ENCODE data around the gene DIS3L2.
"Not testable (repeated sequence)": the region's sequence is repeated elsewhere in the genome, so short reads cannot be mapped to it uniquely, and the experiment has no call there.

Gene DIS3L2

GRCh38 chr2:232350804-232351685 is 389.5 kb downstream of the DIS3L2 start:
- Histone ChIP-seq H3K4me1 (ENCODE audit: insufficient read depth, low read length) (no peaks in the 10 kb centered on the region), H3K9ac (ENCODE audit: low read depth, low read length) (no peak overlapping the region), H3K9me3 (ENCODE audit: control insufficient read depth, insufficient read depth, low read length) (no peaks in the 10 kb centered on the region), H3K36me3 (ENCODE audit: insufficient read depth, low read length) (no peaks in the 10 kb centered on the region)

DNA sequence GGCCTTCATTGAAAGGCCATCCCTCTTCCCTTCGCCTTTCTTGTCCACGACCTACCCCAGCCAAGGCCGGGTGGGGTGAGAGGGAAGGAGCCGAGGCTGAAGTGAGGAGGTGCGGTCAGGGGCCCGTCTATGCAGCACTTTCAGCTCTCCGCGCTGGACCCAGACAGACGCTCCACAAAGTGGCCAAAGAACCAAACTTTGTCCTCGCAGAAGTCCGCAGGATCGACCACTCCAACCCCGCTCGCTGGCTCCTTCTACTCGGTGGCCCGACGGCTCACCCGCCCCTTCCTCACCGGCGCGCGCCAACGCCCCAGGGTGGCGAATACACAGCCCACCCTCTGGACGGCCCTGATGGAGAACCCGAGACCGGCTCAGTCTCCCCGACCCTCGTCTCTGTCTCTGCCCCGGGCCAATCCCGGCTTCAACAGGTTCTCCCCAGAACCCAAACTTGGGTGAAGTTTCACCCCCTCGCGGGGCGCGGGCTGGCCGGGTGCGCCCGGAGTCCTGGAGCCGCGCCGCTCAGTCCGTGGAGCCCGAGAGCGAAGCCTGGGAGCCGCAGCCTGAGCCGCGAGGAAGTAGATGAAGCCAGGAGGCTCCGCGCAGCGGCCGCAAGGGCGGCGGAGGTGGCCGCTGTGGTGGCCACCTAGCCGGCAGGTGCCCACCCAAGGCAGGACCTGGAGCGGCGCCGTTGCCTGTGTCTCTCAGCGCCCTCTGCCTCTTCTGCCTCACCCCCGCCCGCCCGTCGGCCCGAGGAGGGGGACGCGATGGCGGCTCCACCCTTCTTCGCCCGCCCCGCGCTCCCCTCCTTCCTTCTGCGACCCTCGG is 390.4 kb downstream of the DIS3L2 start:
- Histone ChIP-seq H3K4me1 (ENCODE audit: insufficient read depth, low read length) (no peaks in the 10 kb centered on the region), H3K9ac (ENCODE audit: low read depth, low read length) (no peak overlapping the region), H3K9me3 (ENCODE audit: control insufficient read depth, insufficient read depth, low read length) (no peaks in the 10 kb centered on the region), H3K36me3 (ENCODE audit: insufficient read depth, low read length) (no peaks in the 10 kb centered on the region)

- Histone ChIP-seq H3K9ac (ENCODE audit: low read depth, low read length) (no peak overlapping the region), H3K9me3 (ENCODE audit: control insufficient read depth, insufficient read depth, low read length) (no peaks in the 10 kb centered on the region)
Measured at GRCh38 chr2:232352511-232353091, 391.1 kb downstream of the DIS3L2 start.

DNA sequence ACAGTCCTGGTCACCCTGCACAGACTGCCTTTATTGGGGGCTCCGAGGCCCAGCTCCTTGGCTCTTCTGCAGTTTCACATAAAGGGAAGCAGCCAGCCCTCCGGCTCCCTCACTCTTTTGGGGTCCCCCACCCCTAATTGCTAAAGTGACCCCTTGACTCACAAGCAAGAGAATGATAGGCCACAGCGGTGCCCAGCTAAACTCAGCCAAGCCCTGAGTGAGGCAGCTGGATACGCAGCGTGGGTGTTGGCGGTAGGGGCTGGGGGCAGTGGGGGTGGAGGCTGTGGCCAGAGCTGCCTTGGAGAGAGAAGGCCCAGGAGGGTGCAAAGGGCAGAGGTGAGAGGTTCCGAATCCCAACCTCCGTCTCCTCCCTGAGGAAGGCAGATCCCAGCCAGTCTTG is 391.6 kb downstream of the DIS3L2 start:
- Histone ChIP-seq H3K9ac (ENCODE audit: low read depth, low read length) (no peak overlapping the region), H3K4me1 (ENCODE audit: insufficient read depth, low read length) (no peaks in the 10 kb centered on the region), H3K9me3 (ENCODE audit: control insufficient read depth, insufficient read depth, low read length) (no peaks in the 10 kb centered on the region), H3K36me3 (ENCODE audit: insufficient read depth, low read length) (no peaks in the 10 kb centered on the region)

More at GRCh38 chr2:232352511-232353091, 391.1 kb downstream of the DIS3L2 start:
- Histone ChIP-seq H3K4me1 (ENCODE audit: insufficient read depth, low read length) (no peaks in the 10 kb centered on the region), H3K36me3 (ENCODE audit: insufficient read depth, low read length) (no peaks in the 10 kb centered on the region)

DNA sequence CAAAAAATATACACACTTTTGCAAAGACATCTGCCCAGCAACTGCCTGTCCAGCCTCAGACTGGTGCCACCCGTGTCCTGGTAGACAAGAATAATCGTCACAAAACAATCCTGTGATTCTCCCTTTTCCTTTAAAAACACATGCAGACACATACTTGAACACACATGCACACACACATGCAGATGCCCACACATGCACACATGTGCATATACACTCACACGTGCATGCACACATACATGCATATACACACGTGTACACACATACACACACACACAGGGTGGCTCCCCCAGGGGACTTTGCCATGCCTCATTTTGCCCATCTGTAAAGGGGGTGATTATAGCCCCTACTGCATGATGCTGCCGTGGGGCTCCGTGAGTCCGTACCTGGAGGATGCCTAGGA is 392.1 kb downstream of the DIS3L2 start:
- no peaks in the 10 kb centered on the region for H3K9me3 ChIP-seq (ENCODE audit: control insufficient read depth, insufficient read depth, low read length)
- H3K4me1 ChIP-seq (ENCODE audit: insufficient read depth, low read length) = no peaks in the 10 kb centered on the region
- no peak overlapping the region for H3K9ac ChIP-seq (ENCODE audit: low read depth, low read length)
- H3K36me3 ChIP-seq (ENCODE audit: insufficient read depth, low read length) = no peaks in the 10 kb centered on the region

- Histone ChIP-seq H3K9me3 (ENCODE audit: control insufficient read depth, insufficient read depth, low read length) (no peaks in the 10 kb centered on the region), H3K9ac (ENCODE audit: low read depth, low read length) (no peak overlapping the region), H3K36me3 (ENCODE audit: insufficient read depth, low read length) (no peaks in the 10 kb centered on the region), H3K4me1 (ENCODE audit: insufficient read depth, low read length) (no peaks in the 10 kb centered on the region)
Measured at GRCh38 chr2:232354069-232354468, 392.6 kb downstream of the DIS3L2 start.

DNA sequence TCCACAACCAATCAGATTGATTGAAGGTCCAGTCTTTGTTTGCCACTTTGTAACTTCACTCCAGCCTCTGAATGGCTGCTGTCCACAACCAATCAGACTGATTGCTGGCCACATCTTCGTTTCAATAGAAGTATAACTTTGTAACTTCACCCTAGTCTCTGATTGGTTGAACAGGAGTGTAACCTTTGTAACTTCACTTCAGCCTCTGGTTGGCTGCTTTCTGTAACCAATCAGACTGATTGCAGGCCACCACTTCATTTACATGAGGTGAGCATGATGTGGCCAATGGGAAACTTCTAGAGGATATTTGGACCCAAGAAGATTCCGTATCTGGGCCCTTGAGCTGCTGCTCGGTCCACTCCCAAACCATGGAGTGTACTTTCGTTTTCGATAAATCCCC is 400.1 kb downstream of the DIS3L2 start:
- no peaks in the 10 kb centered on the region for H3K9me3 ChIP-seq (ENCODE audit: control insufficient read depth, insufficient read depth, low read length)
- no peaks in the 10 kb centered on the region for H3K4me1 ChIP-seq (ENCODE audit: insufficient read depth, low read length)

DNA sequence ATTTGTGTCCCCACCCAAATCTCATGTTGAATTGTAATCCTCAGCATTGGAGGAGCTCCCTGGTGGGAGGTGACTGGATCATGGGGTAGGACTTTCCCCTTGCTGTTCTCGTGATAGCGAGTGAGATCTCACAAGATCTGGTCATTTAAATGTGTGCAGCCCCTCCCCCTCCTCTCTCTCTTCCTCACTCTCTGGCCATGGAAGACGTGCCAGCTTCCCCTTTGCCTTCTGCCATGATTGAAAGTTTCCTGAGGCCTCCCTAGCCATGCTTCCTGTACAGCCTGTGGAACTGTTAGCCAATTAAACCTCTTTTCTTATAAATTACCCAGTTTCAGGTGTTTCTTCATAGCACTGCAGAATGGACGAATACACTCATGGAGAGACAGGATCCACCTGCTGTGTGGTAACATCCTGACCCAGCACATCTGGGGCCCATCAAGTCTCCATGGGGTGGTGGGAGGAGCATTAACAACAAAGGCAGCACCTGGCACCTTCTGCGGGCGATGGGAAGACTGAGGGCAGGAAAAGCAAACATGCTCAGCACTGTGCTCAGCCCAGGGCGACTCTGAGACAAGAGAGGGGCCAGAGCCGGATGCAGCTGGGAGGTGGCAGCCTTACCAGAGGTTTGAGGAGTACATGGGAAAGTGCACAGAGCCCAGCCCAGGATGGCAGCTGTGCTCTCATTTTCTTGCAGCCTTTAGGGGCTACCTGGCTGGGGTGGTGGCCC is 400.8 kb downstream of the DIS3L2 start:
- Histone ChIP-seq H3K36me3 (ENCODE audit: insufficient read depth, low read length) (no peaks in the 10 kb centered on the region), H3K4me1 (ENCODE audit: insufficient read depth, low read length) (no peaks in the 10 kb centered on the region), H3K9me3 (ENCODE audit: control insufficient read depth, insufficient read depth, low read length) (no peaks in the 10 kb centered on the region), H3K9ac (ENCODE audit: low read depth, low read length) (no peak overlapping the region)

More for the DNA sequence above, 400.1 kb downstream of the DIS3L2 start:
- H3K36me3 ChIP-seq (ENCODE audit: insufficient read depth, low read length) = no peaks in the 10 kb centered on the region
- no peak overlapping the region for H3K9ac ChIP-seq (ENCODE audit: low read depth, low read length)

DNA sequence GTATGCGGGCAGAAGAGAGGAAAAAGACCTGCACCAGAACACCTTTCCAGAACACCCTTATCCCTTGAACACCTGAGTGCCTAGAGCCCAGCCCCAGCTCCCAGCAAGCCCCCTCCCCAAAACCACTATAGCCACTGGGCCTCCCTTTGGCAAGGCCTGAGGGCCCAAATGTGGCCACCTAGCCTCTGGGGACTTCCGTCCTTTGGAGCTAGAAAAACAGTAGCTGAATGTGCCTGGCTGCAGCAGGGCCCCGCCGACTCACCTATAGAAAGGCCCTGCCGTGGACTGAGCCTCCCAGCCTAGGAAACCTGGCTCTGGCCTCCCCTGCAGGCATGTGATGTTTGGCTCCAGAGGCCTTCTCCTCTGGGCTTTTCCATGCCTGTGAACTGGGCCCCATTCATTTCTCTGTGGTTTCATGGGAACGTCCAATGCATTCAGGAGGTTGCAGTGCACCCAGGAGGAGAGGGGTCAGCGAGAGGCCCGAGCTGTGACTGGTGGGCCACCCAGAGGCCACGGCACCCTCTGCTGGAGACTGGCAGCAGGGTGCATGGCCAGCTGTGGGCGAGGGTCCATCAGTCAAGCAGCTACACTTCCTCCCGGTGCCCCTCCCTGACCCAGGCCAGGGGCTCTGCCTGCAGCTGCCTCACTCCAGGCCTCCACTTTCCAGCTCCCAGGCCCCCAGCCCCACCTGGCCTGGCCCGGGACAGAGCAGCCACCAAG is 401.7 kb downstream of the DIS3L2 start:
- H3K36me3 ChIP-seq (ENCODE audit: insufficient read depth, low read length); H3K4me1 ChIP-seq (ENCODE audit: insufficient read depth, low read length); H3K9ac ChIP-seq (ENCODE audit: low read depth, low read length); H3K9me3 ChIP-seq (ENCODE audit: control insufficient read depth, insufficient read depth, low read length): not testable (repeated sequence)

DNA sequence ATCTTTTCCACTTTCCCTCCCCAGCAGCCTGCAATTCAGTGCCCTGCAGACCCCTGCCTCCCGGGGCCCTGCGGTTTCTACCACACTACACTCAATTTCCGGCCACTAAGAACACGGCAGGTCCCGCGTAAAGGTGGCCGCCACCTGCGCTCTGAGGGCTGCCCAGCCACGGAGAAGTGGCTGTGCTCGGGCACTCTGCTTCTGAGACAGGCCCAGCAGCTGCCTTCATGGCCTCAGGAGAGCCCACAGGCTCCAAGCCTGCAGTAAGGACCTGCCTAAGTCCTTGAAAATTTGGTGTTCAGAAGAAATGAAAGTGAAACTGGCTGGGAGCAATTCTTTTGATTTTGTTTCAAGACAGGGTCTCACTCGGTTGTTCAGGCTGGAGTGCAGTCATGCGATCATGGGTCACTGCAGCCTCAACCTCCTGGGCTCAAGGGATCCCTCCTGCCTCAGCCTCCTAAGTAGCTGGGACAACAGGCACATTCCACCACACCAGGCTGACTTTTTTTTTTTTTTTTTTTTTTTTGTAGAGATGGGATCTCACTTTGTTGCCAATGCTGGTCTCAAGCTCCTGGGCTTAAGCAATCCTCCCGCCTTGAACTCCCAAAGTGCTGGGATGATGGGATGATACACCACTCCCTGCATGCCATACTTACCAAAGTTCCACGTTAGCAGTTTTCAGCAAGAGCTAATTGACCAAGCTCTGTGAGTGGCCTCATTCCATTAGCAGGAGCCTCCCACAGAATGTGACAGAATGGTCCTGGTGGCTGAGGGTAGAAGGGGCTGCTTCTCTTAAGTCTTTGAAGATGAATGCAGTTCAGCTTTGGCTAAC is 402.5 kb downstream of the DIS3L2 start:
- H3K9me3 ChIP-seq (ENCODE audit: control insufficient read depth, insufficient read depth, low read length) = no peaks in the 10 kb centered on the region
- no peaks in the 10 kb centered on the region for H3K36me3 ChIP-seq (ENCODE audit: insufficient read depth, low read length)
- peaks cover 12% of the 10 kb centered on the region; the same call in 1 of the 2 replicates for H3K4me1 ChIP-seq (ENCODE audit: insufficient read depth, low read length)
- no peak overlapping the region for H3K9ac ChIP-seq (ENCODE audit: low read depth, low read length)

DNA sequence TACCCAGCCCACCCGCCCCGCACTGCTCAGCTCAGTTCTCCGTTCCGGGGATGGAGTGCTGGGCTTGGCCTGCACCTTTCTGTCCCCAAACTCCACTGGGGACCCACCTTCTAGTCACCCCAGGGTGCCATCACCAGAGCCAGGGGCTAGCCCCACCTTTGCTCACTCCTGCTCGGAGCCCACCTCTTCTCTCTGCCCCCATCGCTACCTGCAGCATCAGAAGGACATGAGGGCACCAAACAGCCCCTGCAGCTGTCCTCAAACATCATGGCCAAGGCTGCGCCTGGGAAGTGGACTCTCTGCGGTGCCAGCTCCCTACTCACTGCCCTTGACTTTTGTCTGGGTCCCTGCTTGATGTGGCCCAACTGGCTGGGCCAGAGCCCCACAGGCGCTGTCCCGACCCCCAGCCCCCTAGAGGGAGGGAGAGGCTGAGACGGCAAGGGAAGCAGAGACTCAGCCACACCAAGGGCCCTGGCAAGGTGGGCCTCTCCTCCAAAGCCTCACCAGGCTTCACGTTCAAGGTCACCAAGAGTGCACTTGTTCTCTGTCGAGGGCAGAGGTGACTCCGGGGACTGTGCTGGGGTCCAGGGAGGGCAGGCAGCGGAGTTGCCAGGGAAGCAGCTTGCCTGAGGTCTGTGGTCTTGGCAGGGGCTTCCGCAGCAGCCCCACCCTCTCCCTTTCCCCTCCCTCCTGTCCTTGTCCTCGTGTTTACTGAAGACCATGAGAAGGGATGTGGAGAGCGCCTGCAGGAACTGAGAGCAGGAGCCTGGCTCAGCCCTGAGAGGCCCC is 403.5 kb downstream of the DIS3L2 start:
- not testable (repeated sequence) for H3K9ac ChIP-seq (ENCODE audit: low read depth, low read length); H3K36me3 ChIP-seq (ENCODE audit: insufficient read depth, low read length); H3K9me3 ChIP-seq (ENCODE audit: control insufficient read depth, insufficient read depth, low read length)
- peaks cover 12% of the 10 kb centered on the region; the same call in 1 of the 2 replicates for H3K4me1 ChIP-seq (ENCODE audit: insufficient read depth, low read length)

GRCh38 chr2:232365621-232366321 is 404.3 kb downstream of the DIS3L2 start:
- no peaks in the 10 kb centered on the region for H3K36me3 ChIP-seq (ENCODE audit: insufficient read depth, low read length)
- H3K9me3 ChIP-seq (ENCODE audit: control insufficient read depth, insufficient read depth, low read length) = no peaks in the 10 kb centered on the region
- H3K4me1 ChIP-seq (ENCODE audit: insufficient read depth, low read length) = peaks cover 12% of the 10 kb centered on the region; the same call in 1 of the 2 replicates
- no peak overlapping the region for H3K9ac ChIP-seq (ENCODE audit: low read depth, low read length)

Data from ES-I3 (cell line).